Liver (tissue), 9 donors: ENCODE data around the gene TNRC6B. TPM values are rescaled to one million over a fixed set of nuclear protein-coding genes. Genes with fewer than 3 reads are reported as not detected.

Experiments
- DNase-seq: peaks from one replicate; pipeline ENCODE4 v3.0.0-alpha.2; 2017; ENCODE audit warnings: low spot score
- H3K27ac ChIP-seq, 2 donors: one replicate each; pipeline ENCODE4 v1.7.0; 2013; ENCODE audit warnings: inconsistent platforms in 2 of 2, low read length in 2 of 2, control low read depth in 1 of 2, low read depth in 1 of 2, mild to moderate bottlenecking in 1 of 2
- H3K27me3 ChIP-seq, 4 donors: one replicate each; pipeline versions ENCODE4 v1.6.1 to v1.7.0; 2013; ENCODE audit warnings: low read length in 3 of 4, inconsistent platforms in 1 of 4, mild to moderate bottlenecking in 1 of 4, moderate library complexity in 1 of 4; ENCODE audit not compliant: control insufficient read depth in 4 of 4, insufficient read depth in 4 of 4
- H3K36me3 ChIP-seq, 4 donors: one replicate each; pipeline versions ENCODE4 v1.6.1 to v1.7.0; 2013; ENCODE audit warnings: low read length in 3 of 4, mild to moderate bottlenecking in 3 of 4, low read depth in 1 of 4, moderate library complexity in 1 of 4; ENCODE audit not compliant: control insufficient read depth in 4 of 4, insufficient read depth in 3 of 4
- H3K4me1 ChIP-seq, 4 donors: one replicate each; pipeline versions ENCODE4 v1.6.1 to v1.7.0; 2013; ENCODE audit warnings: low read length in 3 of 4, mild to moderate bottlenecking in 3 of 4, moderate library complexity in 1 of 4; ENCODE audit not compliant: control insufficient read depth in 4 of 4, insufficient read depth in 4 of 4
- H3K4me3 ChIP-seq, 3 donors: one replicate each; pipeline versions ENCODE4 v1.6.1 to v1.7.0; 2013; ENCODE audit warnings: low read length in 3 of 3, control low read depth in 1 of 3, low read depth in 1 of 3, mild to moderate bottlenecking in 1 of 3
- H3K9ac ChIP-seq, 2 donors: one replicate each; pipeline ENCODE4 v1.7.0; 2013; ENCODE audit warnings: low read length in 2 of 2, mild to moderate bottlenecking in 2 of 2, moderate library complexity in 2 of 2, control low read depth in 1 of 2, low read depth in 1 of 2
- H3K9me3 ChIP-seq, 4 donors: one replicate each; pipeline versions ENCODE4 v1.6.1 to v1.7.0; 2013; ENCODE audit warnings: low read length in 3 of 4; ENCODE audit not compliant: control insufficient read depth in 4 of 4
- ATF3 ChIP-seq: IDR thresholded peaks from 2 replicates; pipeline ENCODE4 v1.6.1; 2016; ENCODE audit warnings: antibody characterized with exemption
- FOXA1 ChIP-seq: IDR thresholded peaks from 2 replicates; pipeline ENCODE4 v1.6.1; 2016; ENCODE audit warnings: antibody characterized with exemption
- GABPA ChIP-seq, 2 donors: IDR thresholded peaks in 1 of 2; conservative IDR thresholded peaks in 1 of 2; 2 replicates each; pipeline ENCODE4 v1.6.1; 2016; ENCODE audit warnings: antibody characterized with exemption in 2 of 2, mild to moderate bottlenecking in 1 of 2, moderate library complexity in 1 of 2
- HNF4A ChIP-seq, 2 donors: conservative IDR thresholded peaks; 2 replicates each; pipeline ENCODE4 v1.6.1; 2016; ENCODE audit warnings: antibody characterized with exemption in 2 of 2, mild to moderate bottlenecking in 2 of 2
- HNF4G ChIP-seq: IDR thresholded peaks from 2 replicates; pipeline ENCODE4 v1.6.1; 2016; ENCODE audit warnings: antibody characterized with exemption
- JUND ChIP-seq, 2 donors: IDR thresholded peaks; 2 replicates each; pipeline ENCODE4 v1.6.1; 2016; ENCODE audit warnings: antibody characterized with exemption in 2 of 2
- NR2F2 ChIP-seq: IDR thresholded peaks from 2 replicates; pipeline ENCODE4 v1.6.1; 2016; ENCODE audit warnings: antibody characterized with exemption
- RAD21 ChIP-seq, 2 donors: IDR thresholded peaks; 2 replicates each; pipeline ENCODE4 v1.6.1; 2016; ENCODE audit warnings: antibody characterized with exemption in 2 of 2, mild to moderate bottlenecking in 2 of 2
- RXRA ChIP-seq, 2 donors: IDR thresholded peaks; 2 replicates each; pipeline ENCODE4 v1.6.1; 2017 to 2018; ENCODE audit warnings: antibody characterized with exemption in 2 of 2, mild to moderate bottlenecking in 1 of 2
- TAF1 ChIP-seq: conservative IDR thresholded peaks from 2 replicates; pipeline ENCODE4 v1.6.1; 2016; ENCODE audit warnings: antibody characterized with exemption, mild to moderate bottlenecking
- YY1 ChIP-seq: IDR thresholded peaks from 2 replicates; pipeline ENCODE4 v1.6.1; 2016; ENCODE audit warnings: antibody characterized with exemption, mild to moderate bottlenecking
- ZBTB33 ChIP-seq: IDR thresholded peaks from 2 replicates; pipeline ENCODE4 v1.6.1; 2016; ENCODE audit warnings: antibody characterized with exemption
- WGBS: extraction: QIAGEN DNeasy Blood & Tissue Kit; methylation state at CpG from one replicate; pipeline ENCODE4 v1.1.7; 2013; 5-methylcytosine and 5-hydroxymethylcytosine counted together
- polyA plus RNA-seq, 2 donors: library from polyadenylated mRNA; stranded (reverse) in 1 of 2; unstranded in 1 of 2; fragments of 200-250 nt in 1 of 2; fragments of >200 nt in 1 of 2; fragmentation: Nextera tagmentation in 1 of 2; extraction: Ambion mirVana in 1 of 2; gene quantifications; one replicate each; pipeline versions ENCODE4 v1.2.1 to v1.2.3, GENCODE V29; 2013 to 2015
- total RNA-seq, 2 donors: library from RNA; depleted of rRNA; stranded (reverse); fragments of >200 nt; gene quantifications; one replicate each; pipeline ENCODE4 v1.2.3, GENCODE V29; 2014
- TF ChIP-seq, protein P1 (sequence below): IDR thresholded peaks from 2 replicates; pipeline ENCODE4 v1.6.1; 2016; ENCODE audit warnings: antibody characterized with exemption
- TF ChIP-seq, protein P2 (sequence below): fragments of 150-350 bp; IDR thresholded peaks from 2 replicates; pipeline ENCODE4 v1.5.1; 2017; ENCODE audit warnings: improper control_type of control experiment, low read depth, low read length; ENCODE audit not compliant: missing input control
- donor health status: healthy.
- donor health status: healthy.
- donor health status: healthy.
- donor health status: healthy.
- donor health status: healthy.

The TNRC6B gene
- total and polyA plus RNA-seq, 4 donors = 4.6 to 39.1 (median 26.4) TPM

- peaks cover 0 to 10% (median 4%) of the 10 kb centered on the region in 4 donors for H3K36me3 ChIP-seq
- no peaks in the 10 kb centered on the region for H3K4me1 ChIP-seq
- no peak overlapping the region for H3K27ac ChIP-seq
- no peak for TF ChIP-seq NR2F2
- no peak for TF ChIP-seq TAF1
- no peak for TF ChIP-seq FOXA1
- no peak for TF ChIP-seq RXRA (IDR thresholded peaks at IDR 0.05)
- TF ChIP-seq, protein P1, sequence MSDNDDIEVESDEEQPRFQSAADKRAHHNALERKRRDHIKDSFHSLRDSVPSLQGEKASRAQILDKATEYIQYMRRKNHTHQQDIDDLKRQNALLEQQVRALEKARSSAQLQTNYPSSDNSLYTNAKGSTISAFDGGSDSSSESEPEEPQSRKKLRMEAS = no peak
- TF ChIP-seq YY1 = no peak
- TF ChIP-seq RAD21 (IDR thresholded peaks at IDR 0.05) = no peak
- TF ChIP-seq ZBTB33 = no peak
- TF ChIP-seq HNF4G = no peak
- no peak for DNase-seq
- no peaks in the 10 kb centered on the region for H3K9me3 ChIP-seq
- no peaks in the 10 kb centered on the region for H3K27me3 ChIP-seq
- H3K9ac ChIP-seq = no peak overlapping the region
- H3K4me3 ChIP-seq = no peak overlapping the region
- 77% methylated on average over 2 of the region's 2 CpGs for WGBS
Observed at GRCh38 chr22:40335358-40335757, 157.6 kb downstream of the TNRC6B start.

DNA sequence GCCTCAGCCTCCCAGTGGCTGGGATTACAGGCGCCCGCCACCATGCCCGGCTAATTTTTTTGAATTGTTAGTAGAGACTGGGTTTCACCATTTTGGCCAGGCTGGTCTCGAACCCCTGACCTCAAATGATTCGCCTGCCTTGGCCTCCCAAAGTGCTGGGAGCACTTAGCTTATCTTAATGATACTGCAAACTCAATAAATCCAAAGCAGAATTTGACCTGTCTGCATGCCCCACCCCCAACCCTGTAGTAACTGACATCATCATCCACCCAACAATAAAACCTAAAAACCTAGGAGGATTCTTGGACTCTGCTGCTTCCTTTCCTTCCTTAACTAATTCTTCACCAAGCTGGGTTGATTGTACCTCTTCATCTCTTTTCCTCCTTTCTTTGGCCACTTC lies 162.3 kb downstream of the TNRC6B start:
- Histone ChIP-seq H3K4me3 (no peak overlapping the region), H3K36me3 (peaks cover 0 to 2% (median 0%) of the 10 kb centered on the region in 4 donors), H3K9me3 (no peaks in the 10 kb centered on the region), H3K9ac (no peak overlapping the region), H3K27ac (no peak overlapping the region), H3K27me3 (no peaks in the 10 kb centered on the region), H3K4me1 (no peaks in the 10 kb centered on the region)
- TF ChIP-seq GABPA (IDR thresholded peaks at IDR 0.05 in 1 of 2, conservative IDR thresholded peaks at IDR 0.05 in 1 of 2) = no peak
- TF ChIP-seq YY1 = no peak
- no peak for TF ChIP-seq HNF4A (conservative IDR thresholded peaks at IDR 0.05)
- TF ChIP-seq, protein P2, sequence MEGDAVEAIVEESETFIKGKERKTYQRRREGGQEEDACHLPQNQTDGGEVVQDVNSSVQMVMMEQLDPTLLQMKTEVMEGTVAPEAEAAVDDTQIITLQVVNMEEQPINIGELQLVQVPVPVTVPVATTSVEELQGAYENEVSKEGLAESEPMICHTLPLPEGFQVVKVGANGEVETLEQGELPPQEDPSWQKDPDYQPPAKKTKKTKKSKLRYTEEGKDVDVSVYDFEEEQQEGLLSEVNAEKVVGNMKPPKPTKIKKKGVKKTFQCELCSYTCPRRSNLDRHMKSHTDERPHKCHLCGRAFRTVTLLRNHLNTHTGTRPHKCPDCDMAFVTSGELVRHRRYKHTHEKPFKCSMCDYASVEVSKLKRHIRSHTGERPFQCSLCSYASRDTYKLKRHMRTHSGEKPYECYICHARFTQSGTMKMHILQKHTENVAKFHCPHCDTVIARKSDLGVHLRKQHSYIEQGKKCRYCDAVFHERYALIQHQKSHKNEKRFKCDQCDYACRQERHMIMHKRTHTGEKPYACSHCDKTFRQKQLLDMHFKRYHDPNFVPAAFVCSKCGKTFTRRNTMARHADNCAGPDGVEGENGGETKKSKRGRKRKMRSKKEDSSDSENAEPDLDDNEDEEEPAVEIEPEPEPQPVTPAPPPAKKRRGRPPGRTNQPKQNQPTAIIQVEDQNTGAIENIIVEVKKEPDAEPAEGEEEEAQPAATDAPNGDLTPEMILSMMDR = no peak
- TF ChIP-seq ATF3 = no peak
- no peak for TF ChIP-seq RAD21 (IDR thresholded peaks at IDR 0.05)
- no peak for TF ChIP-seq NR2F2
- no peak for TF ChIP-seq HNF4G
- TF ChIP-seq RXRA (IDR thresholded peaks at IDR 0.05) = no peak
- WGBS = 87% methylated on average over 5 of the region's 5 CpGs
- no peak for DNase-seq

DNA sequence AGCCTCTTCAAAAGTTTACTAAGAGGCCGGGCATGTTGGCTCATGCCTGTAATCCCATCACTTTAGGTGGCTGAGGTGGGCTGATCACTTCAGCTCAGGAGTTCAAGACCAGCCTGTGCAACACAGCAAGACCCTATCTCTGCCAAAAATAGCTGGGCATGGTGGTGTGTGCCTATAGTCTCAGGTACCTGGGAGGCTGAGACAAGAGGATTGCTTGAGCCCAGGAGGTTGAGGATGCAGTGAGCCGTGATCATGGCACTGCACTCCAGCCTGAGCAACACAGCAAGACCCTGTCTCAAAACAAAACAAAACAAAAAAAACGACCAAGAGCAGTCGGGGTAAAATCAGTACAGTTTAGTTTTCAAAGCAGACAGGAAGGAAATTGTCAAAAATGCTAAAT lies 163.9 kb downstream of the TNRC6B start:
- H3K4me1 ChIP-seq = peaks cover 0 to 4% (median 0%) of the 10 kb centered on the region in 4 donors
- H3K4me3 ChIP-seq = no peak overlapping the region
- no peak overlapping the region for H3K9ac ChIP-seq
- TF ChIP-seq ZBTB33 (no peak), GABPA (IDR thresholded peaks at IDR 0.05 in 1 of 2, conservative IDR thresholded peaks at IDR 0.05 in 1 of 2) (no peak), JUND (IDR thresholded peaks at IDR 0.05) (no peak), YY1 (no peak)
- TF ChIP-seq, protein P1 = no peak
- H3K9me3 ChIP-seq = no peaks in the 10 kb centered on the region
- no peaks in the 10 kb centered on the region for H3K27me3 ChIP-seq
- H3K36me3 ChIP-seq = no peaks in the 10 kb centered on the region
- 63% methylated on average over 4 of the region's 4 CpGs for WGBS
- no peak overlapping the region for H3K27ac ChIP-seq
- DNase-seq = no peak
